AG20443 (cell line): ENCODE measurements around the gene ABCC4.
A peak's percentile ranks its signal among the peaks of the same experiment; 100 is the strongest.

Experiments
- DNase-seq: peaks from one replicate; pipeline ENCODE4 v3.0.0; 2012; ENCODE audit warnings: low spot score, mixed read lengths

ABCC4 gene

GRCh38 chr13:95301183-95301967, at the start of gene ABCC4:
ABCC4 (minus strand) TSS chr13:95301451; CDS start chr13:95301314, 137 bp downstream.
- peak; percentile 96 for DNase-seq

- DNase-seq: no peak
Measured at GRCh38 chr13:95349267-95349666, 48.0 kb upstream of the ABCC4 start.

- DNase-seq: no peak
Measured at GRCh38 chr13:95343944-95344343, 42.7 kb upstream of the ABCC4 start.

- DNase-seq: no peak
Measured at GRCh38 chr13:95341441-95341840, 40.2 kb upstream of the ABCC4 start.

- DNase-seq: no peak
Measured at GRCh38 chr13:95338905-95339304, 37.7 kb upstream of the ABCC4 start.

GRCh38 chr13:95337597-95337996, 36.3 kb upstream of the ABCC4 start:
- no peak for DNase-seq

GRCh38 chr13:95335667-95336066, 34.4 kb upstream of the ABCC4 start:
- no peak for DNase-seq

GRCh38 chr13:95328386-95328785, 27.1 kb upstream of the ABCC4 start:
- DNase-seq: no peak

GRCh38 chr13:95327190-95327589, 25.9 kb upstream of the ABCC4 start:
- no peak for DNase-seq

GRCh38 chr13:95326695-95327094, 25.4 kb upstream of the ABCC4 start:
- no peak for DNase-seq

- no peak for DNase-seq
Measured at GRCh38 chr13:95325485-95325884, 24.2 kb upstream of the ABCC4 start.

- DNase-seq: no peak
Measured at GRCh38 chr13:95323930-95324662, 22.8 kb upstream of the ABCC4 start.

GRCh38 chr13:95319551-95320274, 18.5 kb upstream of the ABCC4 start:
- no peak for DNase-seq

GRCh38 chr13:95317039-95317989, 16.1 kb upstream of the ABCC4 start:
- DNase-seq: no peak

- no peak for DNase-seq
Measured at GRCh38 chr13:95315752-95316151, 14.5 kb upstream of the ABCC4 start.

- DNase-seq: no peak
Measured at GRCh38 chr13:95307507-95307906, 6.3 kb upstream of the ABCC4 start.

- DNase-seq: no peak
Measured at GRCh38 chr13:95304453-95304852, 3.2 kb upstream of the ABCC4 start.

- no peak for DNase-seq
Measured at GRCh38 chr13:95301968-95302393, 730 bp upstream of the ABCC4 start.

- DNase-seq: peak; percentile 79
Measured at GRCh38 chr13:95300625-95301182, 547 bp downstream of the ABCC4 start.

GRCh38 chr13:95298971-95299621, 2.2 kb downstream of the ABCC4 start:
- DNase-seq: no peak
